ENCODE measurements around the gene KLHDC3. TPM values are rescaled to one million over a fixed set of nuclear protein-coding genes. Genes with fewer than 3 reads are reported as not detected.

Gene KLHDC3
- total and polyA plus RNA-seq, 2 experiments from 2014 or later: 88.2 to 184 TPM

GRCh38 chr6:43040542-43041257 is 26.7 kb downstream of the KLHDC3 start:
- TF ChIP-seq ETS1 (IDR thresholded peaks at IDR 0.05) (no peak), JUNB (IDR thresholded peaks at IDR 0.05; ENCODE audit: unreplicated experiment) (no peak), REST (IDR thresholded peaks at IDR 0.05; ENCODE audit: unreplicated experiment) (no peak), ZNF462 (CRISPR knock-in tag; IDR thresholded peaks at IDR 0.05) (no peak), ZNF331 (CRISPR knock-in tag; IDR thresholded peaks at IDR 0.05; ENCODE audit: low read depth) (no peak), EZH2phosphoT487 (IDR thresholded peaks at IDR 0.05; ENCODE audit: unreplicated experiment) (no peak), EZH2 (IDR thresholded peaks at IDR 0.05; ENCODE audit: low read depth, unreplicated experiment) (no peak), CREB1 (CRISPR knock-in tag; IDR thresholded peaks at IDR 0.05; ENCODE audit: low read depth) (no peak), CTCF (conservative IDR thresholded peaks at IDR 0.05; ENCODE audit: low read depth in 2 of 2) (no peak), NANOG (IDR thresholded peaks at IDR 0.05; ENCODE audit: borderline replicate concordance) (no peak), STAT1 (IDR thresholded peaks at IDR 0.05; ENCODE audit: unreplicated experiment) (no peak), POLR2AphosphoS5 (IDR thresholded peaks at IDR 0.05; ENCODE audit: low read depth) (no peak)
- Mint-ChIP-seq H3K9me3 (no peaks in the 10 kb centered on the region), H3K4me1 (no peaks in the 10 kb centered on the region), H3K27me3 (ENCODE audit: insufficient read depth, low read depth, poor library complexity) (peaks cover 8% of the 10 kb centered on the region), H3K27ac (no peak overlapping the region), H3K4me3 (no peak overlapping the region), H3K36me3 (ENCODE audit: low read depth) (peaks cover 46% of the 10 kb centered on the region)
- H3K36me3 ChIP-seq (ENCODE audit: insufficient read depth): no peaks in the 10 kb centered on the region
- H4K20me1 ChIP-seq (replicated peaks; ENCODE audit: insufficient read depth): no peaks in the 10 kb centered on the region
- no peak overlapping the region for H3K4me2 ChIP-seq
- H2AFZ ChIP-seq: no peak overlapping the region
- no peaks in the 10 kb centered on the region for H3K79me2 ChIP-seq (replicated peaks; ENCODE audit: insufficient read depth)
- H3K9me2 ChIP-seq (ENCODE audit: insufficient read depth): no peaks in the 10 kb centered on the region
- ATAC-seq (no peak), DNase-seq (ENCODE audit: low spot score) (no peak)
- H3K4me3 ChIP-seq: no peak overlapping the region
- no peak overlapping the region for H3K27ac ChIP-seq (ENCODE audit: low read depth)
- H3F3A ChIP-seq (replicated peaks; ENCODE audit: low read depth): no peaks in the 10 kb centered on the region
- no peaks in the 10 kb centered on the region for H3K4me1 ChIP-seq (ENCODE audit: insufficient read depth)
- H3K27me3 ChIP-seq (ENCODE audit: insufficient read depth): no peaks in the 10 kb centered on the region
